NCI-H2196 treated with DMSO at 0.1 percent for 48 hours (cell line): ENCODE results near the gene SLC29A2.

Source experiments
- DNase-seq: peaks from one replicate; lab custom pipeline; 2025; ENCODE audit not compliant: unreplicated experiment; lab: John Stamatoyannopoulos, UW

Gene SLC29A2

GRCh38 chr11:66335531-66336233, 35.9 kb downstream of the SLC29A2 start:
- DNase-seq: no peak

GRCh38 chr11:66334605-66335442, 36.7 kb downstream of the SLC29A2 start:
- DNase-seq: no peak

- DNase-seq: no peak
Observed at GRCh38 chr11:66333896-66334604, 37.5 kb downstream of the SLC29A2 start.

GRCh38 chr11:66333220-66333877, 38.2 kb downstream of the SLC29A2 start:
- no peak for DNase-seq

- no peak for DNase-seq
Observed at GRCh38 chr11:66332371-66333219, 39.0 kb downstream of the SLC29A2 start.

- DNase-seq: no peak
Observed at GRCh38 chr11:66331542-66332370, 39.8 kb downstream of the SLC29A2 start.

GRCh38 chr11:66330931-66331330, 40.6 kb downstream of the SLC29A2 start:
- DNase-seq: no peak

- DNase-seq: no peak
Observed at GRCh38 chr11:66329165-66329673, 42.3 kb downstream of the SLC29A2 start.

- DNase-seq: peak; percentile 64
Observed at GRCh38 chr11:66328302-66329144, 43.0 kb downstream of the SLC29A2 start.

GRCh38 chr11:66328031-66328301, 43.6 kb downstream of the SLC29A2 start:
- DNase-seq: no peak

GRCh38 chr11:66327171-66328030, 44.2 kb downstream of the SLC29A2 start:
- DNase-seq: no peak

GRCh38 chr11:66326261-66327111, 45.1 kb downstream of the SLC29A2 start:
- no peak for DNase-seq

GRCh38 chr11:66325263-66325671, 46.3 kb downstream of the SLC29A2 start:
- DNase-seq: no peak

- no peak for DNase-seq
Observed at GRCh38 chr11:66324664-66325063, 46.9 kb downstream of the SLC29A2 start.

GRCh38 chr11:66323684-66324083, 47.9 kb downstream of the SLC29A2 start:
- DNase-seq: no peak

GRCh38 chr11:66322732-66323427, 48.7 kb downstream of the SLC29A2 start:
- DNase-seq: no peak
